ENCODE measurements around the gene WFIKKN1. TPM values are rescaled to one million over a fixed set of nuclear protein-coding genes. Genes with fewer than 3 reads are reported as not detected.

Gene WFIKKN1
- total and polyA plus RNA-seq, 4 donors, result 0.30 to 1.4 (median 0.79) TPM

DNA sequence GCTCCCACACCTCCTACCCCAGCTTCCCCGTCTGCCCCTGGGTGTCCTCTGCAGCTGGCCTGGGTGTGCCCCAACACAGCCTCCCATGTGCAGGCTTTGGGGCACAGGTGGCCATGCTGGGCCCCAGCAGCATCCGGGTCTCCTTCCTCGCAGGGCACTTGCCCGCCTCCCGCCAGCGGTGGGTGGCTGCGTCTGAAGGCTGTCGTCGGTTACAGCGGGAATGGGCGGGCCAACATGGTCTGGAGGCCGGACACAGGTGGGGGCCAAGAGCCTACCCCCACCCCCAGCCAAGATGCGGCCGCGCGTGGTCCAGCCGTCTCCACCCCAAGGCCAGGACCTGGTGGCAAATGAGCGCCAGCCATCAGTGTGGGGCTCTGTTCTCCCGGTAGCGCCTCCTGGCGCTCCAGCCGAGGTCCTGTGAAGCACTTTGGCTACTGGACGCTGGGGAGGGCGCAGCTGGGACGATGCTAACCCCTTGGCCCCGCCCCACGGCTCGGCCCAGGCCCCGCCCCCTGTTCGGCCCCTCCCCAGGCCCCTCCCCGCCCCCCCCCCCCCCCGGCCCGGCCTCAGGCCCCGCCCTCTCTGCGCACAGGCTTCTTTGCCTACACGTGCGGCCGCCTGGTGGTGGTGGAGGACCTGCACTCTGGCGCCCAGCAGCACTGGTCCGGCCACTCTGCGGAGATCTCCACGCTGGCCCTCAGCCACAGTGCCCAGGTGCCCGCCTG is 29.8 kb downstream of the WFIKKN1 start:
- H3K9me3 ChIP-seq (ENCODE audit: control insufficient read depth, insufficient read depth, low read length), result no peaks in the 10 kb centered on the region
- H3K27ac ChIP-seq (ENCODE audit: low read depth, low read length), result peak overlapping the region; percentile 45
- H3K4me1 ChIP-seq (ENCODE audit: control insufficient read depth, insufficient read depth, low read length), result peaks cover 15% of the 10 kb centered on the region
- H3K4me3 ChIP-seq (ENCODE audit: low read depth, low read length), result no peak overlapping the region
- H3K27me3 ChIP-seq (ENCODE audit: control insufficient read depth, insufficient read depth, low read length), result no peaks in the 10 kb centered on the region
- DNase-seq (ENCODE audit: low read depth in 4 of 6, low spot score in 6 of 6), result peak in 2 of 6 donors; percentile 76 to 77
- WGBS (ENCODE audit: insufficient coverage), result 20% methylated on average over 26 of the region's 43 CpGs
- H3K36me3 ChIP-seq (ENCODE audit: control insufficient read depth, insufficient read depth, low read length), result peaks cover 88% of the 10 kb centered on the region

DNA sequence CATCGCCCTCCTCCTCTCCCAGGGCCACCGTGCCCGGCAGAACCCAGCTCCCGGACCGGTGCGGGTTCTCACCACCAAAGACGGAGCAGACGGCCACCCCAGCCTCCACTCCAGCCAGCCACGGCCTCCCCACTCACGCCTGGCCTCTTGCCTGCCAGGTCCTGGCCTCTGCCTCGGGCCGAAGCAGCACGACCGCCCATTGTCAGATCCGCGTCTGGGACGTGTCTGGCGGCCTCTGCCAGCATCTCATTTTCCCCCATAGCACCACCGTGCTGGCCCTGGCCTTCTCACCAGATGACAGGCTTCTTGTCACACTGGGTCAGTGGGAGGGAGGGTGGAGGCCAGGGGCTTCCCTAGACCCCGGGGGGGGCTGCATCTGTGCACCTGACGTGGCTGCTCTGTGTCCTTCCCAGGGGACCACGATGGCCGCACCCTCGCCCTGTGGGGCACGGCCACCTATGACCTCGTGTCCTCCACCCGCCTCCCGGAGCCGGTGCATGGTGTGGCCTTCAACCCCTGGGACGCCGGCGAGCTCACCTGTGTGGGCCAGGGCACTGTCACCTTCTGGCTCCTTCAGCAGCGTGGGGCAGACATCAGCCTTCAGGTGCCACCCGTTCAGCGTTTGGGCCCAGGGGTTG is 30.5 kb downstream of the WFIKKN1 start:
- Histone ChIP-seq H3K36me3 (ENCODE audit: control insufficient read depth, insufficient read depth, low read length) (peaks cover 88% of the 10 kb centered on the region), H3K9me3 (ENCODE audit: control insufficient read depth, insufficient read depth, low read length) (no peaks in the 10 kb centered on the region), H3K4me3 (ENCODE audit: low read depth, low read length) (no peak overlapping the region), H3K27ac (ENCODE audit: low read depth, low read length) (no peak overlapping the region), H3K4me1 (ENCODE audit: control insufficient read depth, insufficient read depth, low read length) (peaks cover 15% of the 10 kb centered on the region), H3K27me3 (ENCODE audit: control insufficient read depth, insufficient read depth, low read length) (no peaks in the 10 kb centered on the region)
- no peak for DNase-seq (ENCODE audit: low read depth in 4 of 6, low spot score in 6 of 6)
- WGBS (ENCODE audit: insufficient coverage), result 73% methylated on average over 24 of the region's 35 CpGs

- Histone ChIP-seq H3K9me3 (ENCODE audit: control insufficient read depth, insufficient read depth, low read length) (no peaks in the 10 kb centered on the region), H3K4me3 (ENCODE audit: low read depth, low read length) (no peak overlapping the region), H3K27me3 (ENCODE audit: control insufficient read depth, insufficient read depth, low read length) (no peaks in the 10 kb centered on the region), H3K4me1 (ENCODE audit: control insufficient read depth, insufficient read depth, low read length) (peaks cover 16% of the 10 kb centered on the region), H3K36me3 (ENCODE audit: control insufficient read depth, insufficient read depth, low read length) (peaks cover 88% of the 10 kb centered on the region), H3K27ac (ENCODE audit: low read depth, low read length) (no peak overlapping the region)
- 96% methylated on average over 19 of the region's 19 CpGs for WGBS (ENCODE audit: insufficient coverage)
- DNase-seq (ENCODE audit: low read depth in 4 of 6, low spot score in 6 of 6), result no peak
Observed at GRCh38 chr16:662095-662494, 31.3 kb downstream of the WFIKKN1 start.

DNA sequence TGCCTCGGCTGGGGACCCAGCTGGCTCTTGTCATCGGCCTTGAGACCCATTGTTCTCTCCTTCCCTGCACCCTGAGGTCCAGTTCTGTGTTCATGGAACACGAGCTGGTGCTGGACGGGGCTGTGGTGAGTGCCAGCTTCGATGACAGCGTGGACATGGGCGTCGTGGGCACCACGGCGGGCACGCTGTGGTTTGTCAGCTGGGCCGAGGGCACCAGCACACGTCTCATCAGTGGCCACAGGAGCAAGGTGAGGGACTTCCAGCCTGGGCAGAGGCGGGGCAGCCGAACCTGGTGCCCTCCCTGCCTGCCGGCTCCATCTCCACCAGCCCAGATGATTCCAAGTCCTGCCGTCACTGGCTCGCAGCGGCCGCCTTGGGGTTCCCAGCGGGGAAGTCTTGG is 31.8 kb downstream of the WFIKKN1 start:
- 96% methylated on average over 21 of the region's 21 CpGs for WGBS (ENCODE audit: insufficient coverage)
- no peaks in the 10 kb centered on the region for H3K9me3 ChIP-seq (ENCODE audit: control insufficient read depth, insufficient read depth, low read length)

GRCh38 chr16:666572-666971 is 35.8 kb downstream of the WFIKKN1 start:
- WGBS (ENCODE audit: insufficient coverage), result 94% methylated on average over 10 of the region's 13 CpGs
- Histone ChIP-seq H3K9me3 (ENCODE audit: control insufficient read depth, insufficient read depth, low read length) (no peaks in the 10 kb centered on the region), H3K27me3 (ENCODE audit: control insufficient read depth, insufficient read depth, low read length) (no peaks in the 10 kb centered on the region), H3K4me1 (ENCODE audit: control insufficient read depth, insufficient read depth, low read length) (peaks cover 21% of the 10 kb centered on the region), H3K27ac (ENCODE audit: low read depth, low read length) (no peak overlapping the region), H3K36me3 (ENCODE audit: control insufficient read depth, insufficient read depth, low read length) (peaks cover 85% of the 10 kb centered on the region), H3K4me3 (ENCODE audit: low read depth, low read length) (no peak overlapping the region)
- DNase-seq (ENCODE audit: low read depth in 4 of 6, low spot score in 6 of 6), result no peak

More for the DNA sequence above, 31.8 kb downstream of the WFIKKN1 start:
- no peak for DNase-seq (ENCODE audit: low read depth in 4 of 6, low spot score in 6 of 6)
- no peaks in the 10 kb centered on the region for H3K27me3 ChIP-seq (ENCODE audit: control insufficient read depth, insufficient read depth, low read length)
- peaks cover 88% of the 10 kb centered on the region for H3K36me3 ChIP-seq (ENCODE audit: control insufficient read depth, insufficient read depth, low read length)
- peaks cover 21% of the 10 kb centered on the region for H3K4me1 ChIP-seq (ENCODE audit: control insufficient read depth, insufficient read depth, low read length)
- no peak overlapping the region for H3K27ac ChIP-seq (ENCODE audit: low read depth, low read length)
- H3K4me3 ChIP-seq (ENCODE audit: low read depth, low read length), result no peak overlapping the region

GRCh38 chr16:667113-667779 is 36.5 kb downstream of the WFIKKN1 start:
- no peaks in the 10 kb centered on the region for H3K9me3 ChIP-seq (ENCODE audit: control insufficient read depth, insufficient read depth, low read length)
- peaks cover 21% of the 10 kb centered on the region for H3K4me1 ChIP-seq (ENCODE audit: control insufficient read depth, insufficient read depth, low read length)
- no peak for DNase-seq (ENCODE audit: low read depth in 4 of 6, low spot score in 6 of 6)
- WGBS (ENCODE audit: insufficient coverage), result 76% methylated on average over 17 of the region's 22 CpGs
- H3K36me3 ChIP-seq (ENCODE audit: control insufficient read depth, insufficient read depth, low read length), result peaks cover 85% of the 10 kb centered on the region
- peak overlapping the region; percentile 33 for H3K27ac ChIP-seq (ENCODE audit: low read depth, low read length)
- H3K4me3 ChIP-seq (ENCODE audit: low read depth, low read length), result no peak overlapping the region
- no peaks in the 10 kb centered on the region for H3K27me3 ChIP-seq (ENCODE audit: control insufficient read depth, insufficient read depth, low read length)

DNA sequence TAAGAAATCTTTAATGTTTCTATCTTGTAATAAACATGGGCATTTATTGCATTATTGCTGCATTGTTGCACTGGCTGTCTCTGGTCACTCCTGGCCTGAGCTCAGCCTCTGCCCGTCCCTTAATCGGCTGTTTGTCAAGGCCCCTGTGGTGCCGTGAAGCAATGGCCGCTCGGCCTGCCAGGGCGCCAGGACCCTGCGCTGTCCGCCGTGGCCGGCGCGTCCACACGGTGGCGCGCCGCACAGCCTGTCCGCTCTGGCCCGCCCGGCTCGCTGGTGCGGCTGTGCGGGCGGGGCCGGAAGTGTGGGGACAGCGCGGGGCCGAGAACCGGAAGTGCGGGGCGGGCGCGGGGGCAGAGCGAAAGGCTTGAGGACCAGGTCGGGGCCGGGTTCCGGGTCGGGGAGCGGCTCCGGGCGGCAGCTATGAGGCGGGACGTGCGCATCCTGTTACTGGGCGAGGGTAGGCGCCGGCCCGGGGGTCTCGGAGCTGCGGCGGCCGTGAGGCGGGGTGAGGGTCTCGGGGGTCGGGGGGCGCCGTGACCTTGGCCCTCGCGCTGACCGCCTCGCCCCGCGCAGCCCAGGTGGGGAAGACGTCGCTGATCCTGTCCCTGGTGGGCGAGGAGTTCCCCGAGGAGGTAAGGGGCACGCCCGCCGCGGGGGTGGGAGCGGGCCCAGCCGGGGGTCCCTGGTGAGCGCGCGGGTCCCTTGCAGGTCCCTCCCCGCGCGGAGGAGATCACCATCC is 37.2 kb downstream of the WFIKKN1 start, which contains the start of gene RHOT2:
Gene RHOT2, plus strand, starts transcription at position 353 of the 739 bp plus-strand sequence. Its CDS starts 68 bp downstream, at position 421.
- H3K27ac ChIP-seq (ENCODE audit: low read depth, low read length), result peak within 1 kb of the TSS; percentile 33

GRCh38 chr16:668519-669171 is 37.9 kb downstream of the WFIKKN1 start:
- Histone ChIP-seq H3K4me1 (ENCODE audit: control insufficient read depth, insufficient read depth, low read length) (peaks cover 21% of the 10 kb centered on the region), H3K4me3 (ENCODE audit: low read depth, low read length) (peak overlapping the region; percentile 66), H3K27me3 (ENCODE audit: control insufficient read depth, insufficient read depth, low read length) (no peaks in the 10 kb centered on the region), H3K9me3 (ENCODE audit: control insufficient read depth, insufficient read depth, low read length) (no peaks in the 10 kb centered on the region), H3K27ac (ENCODE audit: low read depth, low read length) (no peak overlapping the region), H3K36me3 (ENCODE audit: control insufficient read depth, insufficient read depth, low read length) (peaks cover 89% of the 10 kb centered on the region)
- 15% methylated on average over 50 of the region's 50 CpGs for WGBS (ENCODE audit: insufficient coverage)
- no peak for DNase-seq (ENCODE audit: low read depth in 4 of 6, low spot score in 6 of 6)

More for the DNA sequence above, 37.2 kb downstream of the WFIKKN1 start, which contains the start of gene RHOT2:
- Histone ChIP-seq H3K36me3 (ENCODE audit: control insufficient read depth, insufficient read depth, low read length) (peaks cover 85% of the 10 kb centered on the region), H3K4me1 (ENCODE audit: control insufficient read depth, insufficient read depth, low read length) (peaks cover 21% of the 10 kb centered on the region), H3K9me3 (ENCODE audit: control insufficient read depth, insufficient read depth, low read length) (no peaks in the 10 kb centered on the region), H3K4me3 (ENCODE audit: low read depth, low read length) (peak within 1 kb of the TSS; percentile 66), H3K27me3 (ENCODE audit: control insufficient read depth, insufficient read depth, low read length) (no peaks in the 10 kb centered on the region)
- 0% methylated on average over 78 of the region's 78 CpGs for WGBS (ENCODE audit: insufficient coverage)
- peak; percentile 63 to 97 (median 86) for DNase-seq (ENCODE audit: low read depth in 4 of 6, low spot score in 6 of 6)

- Histone ChIP-seq H3K27ac (ENCODE audit: low read depth, low read length) (no peak overlapping the region), H3K4me1 (ENCODE audit: control insufficient read depth, insufficient read depth, low read length) (peaks cover 22% of the 10 kb centered on the region), H3K36me3 (ENCODE audit: control insufficient read depth, insufficient read depth, low read length) (peaks cover 91% of the 10 kb centered on the region), H3K27me3 (ENCODE audit: control insufficient read depth, insufficient read depth, low read length) (no peaks in the 10 kb centered on the region), H3K9me3 (ENCODE audit: control insufficient read depth, insufficient read depth, low read length) (no peaks in the 10 kb centered on the region), H3K4me3 (ENCODE audit: low read depth, low read length) (no peak overlapping the region)
- DNase-seq (ENCODE audit: low read depth in 4 of 6, low spot score in 6 of 6), result no peak
- 94% methylated on average over 13 of the region's 13 CpGs for WGBS (ENCODE audit: insufficient coverage)
Observed at GRCh38 chr16:669666-670065, 38.9 kb downstream of the WFIKKN1 start.
